KBM-7 (cell line): ENCODE measurements around the gene DNPH1.
A peak's percentile ranks its signal among the peaks of the same experiment; 100 is the strongest.

Source experiments
- DNase-seq: peaks from one replicate; pipeline ENCODE4 v3.0.0-alpha.2; 2015
- in situ Hi-C: fragments of 300-500 bp; cut with MboI; formaldehyde crosslinking; loops from 2 replicates; pipeline ENCODE4 v1.14.3; 2020; ENCODE audit warnings: low sequenced_read_pairs, low pct_unique_long_range_greater_than_20kb, mixed read lengths

DNPH1 gene

GRCh38 chr6:43265564-43265963, 36.3 kb upstream of the DNPH1 start:
- in situ Hi-C loops, result no loop called here

GRCh38 chr6:43264599-43265145, 35.4 kb upstream of the DNPH1 start:
- DNase-seq, result no peak
- in situ Hi-C loops, result no loop called here

More at GRCh38 chr6:43265564-43265963, 36.3 kb upstream of the DNPH1 start:
- no peak for DNase-seq

DNA sequence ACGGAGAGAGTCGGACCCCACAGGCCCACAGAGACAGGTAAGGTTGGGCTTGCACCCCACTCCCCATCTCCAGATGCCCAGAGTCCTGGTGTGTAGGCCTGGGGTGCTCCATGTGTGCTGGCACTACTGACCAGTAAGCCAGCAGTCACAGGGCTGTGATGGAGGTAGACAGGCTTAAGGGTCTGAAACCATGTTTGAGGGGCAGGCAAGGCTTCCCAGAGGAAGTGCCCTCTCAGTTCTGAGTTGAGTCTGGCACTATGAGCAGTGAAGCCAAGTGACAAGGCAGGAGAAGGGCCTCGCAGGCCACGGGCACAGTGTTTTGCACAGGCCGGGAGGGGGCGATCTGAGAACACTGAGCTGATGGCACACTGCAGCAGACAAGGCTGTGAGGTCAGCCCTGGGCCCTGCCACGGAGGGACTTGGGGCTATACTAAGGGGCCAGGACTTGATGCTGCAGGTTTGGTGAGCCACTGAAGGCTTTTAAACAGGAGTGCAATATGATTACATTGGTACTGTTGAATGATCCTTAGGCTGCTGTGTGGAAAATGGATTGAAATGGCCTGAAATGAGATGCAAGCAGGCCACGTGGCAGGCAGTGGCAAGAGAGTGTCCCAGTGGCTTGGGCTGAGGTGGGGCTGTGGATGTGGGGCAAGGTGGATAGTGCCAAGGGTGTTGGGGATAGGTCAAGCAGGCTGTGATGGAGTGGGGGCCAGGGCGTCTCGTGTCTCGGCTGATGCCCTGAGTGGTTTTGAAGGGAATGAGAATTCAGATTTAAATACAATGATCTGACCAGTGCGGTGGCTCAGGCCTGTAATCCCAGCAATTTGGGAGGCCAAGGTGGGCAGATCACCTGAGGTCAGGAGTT, 34.3 kb upstream of the DNPH1 start:
- in situ Hi-C loops, result no loop called here
- DNase-seq, result peak; percentile 73

GRCh38 chr6:43262780-43263313, 33.6 kb upstream of the DNPH1 start:
- in situ Hi-C loops, result no loop called here
- DNase-seq, result no peak

GRCh38 chr6:43262000-43262779, 32.9 kb upstream of the DNPH1 start:
- in situ Hi-C loops, result no loop called here
- DNase-seq, result no peak

GRCh38 chr6:43261198-43261597, 31.9 kb upstream of the DNPH1 start:
- no peak for DNase-seq
- in situ Hi-C loops, result no loop called here

- no peak for DNase-seq
- in situ Hi-C loops, result no loop called here
These were observed 31.5 kb upstream of the DNPH1 start for GRCh38 chr6:43260791-43261190.

DNA sequence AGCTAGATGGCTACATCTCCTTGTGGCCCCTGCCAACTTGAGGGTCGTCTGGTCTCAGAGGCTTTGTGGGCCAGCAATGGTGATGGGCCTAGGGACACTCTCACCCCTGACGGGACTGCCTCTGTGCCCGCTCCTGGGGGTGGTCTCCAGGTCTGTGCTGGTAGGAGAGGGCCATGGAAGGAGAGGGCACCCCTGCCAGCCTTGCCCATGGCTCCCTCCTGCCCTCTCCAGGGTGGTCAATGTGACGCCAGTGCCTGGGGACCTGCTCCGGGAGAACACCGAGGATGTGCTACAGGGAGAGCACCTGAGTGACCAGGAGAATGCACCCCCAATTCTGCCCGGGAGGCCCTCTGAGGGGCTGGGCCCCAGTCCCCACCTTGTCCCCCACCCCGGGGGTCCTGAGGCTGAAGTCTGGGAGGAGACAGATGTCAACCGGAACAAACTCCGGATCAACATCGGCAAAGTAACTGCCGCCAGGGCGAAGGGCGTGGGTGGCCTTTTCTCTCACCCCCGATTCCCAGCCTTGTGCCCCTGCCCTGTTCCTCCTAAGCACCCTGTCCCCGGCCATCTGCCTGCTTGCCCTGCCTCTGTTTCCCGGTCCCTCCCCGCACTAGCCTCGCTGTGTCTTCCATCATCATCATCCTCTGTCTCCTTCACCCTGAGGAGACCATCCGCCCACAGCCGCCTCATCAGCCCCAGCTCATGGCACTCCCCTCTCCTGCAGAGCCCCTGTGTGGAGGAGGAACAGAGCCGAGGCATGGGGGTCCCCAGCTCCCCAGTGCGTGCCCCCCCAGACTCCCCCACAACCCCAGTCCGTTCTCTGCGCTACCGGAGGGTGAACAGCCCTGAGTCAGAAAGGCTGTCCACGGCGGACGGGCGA, 29.8 kb upstream of the DNPH1 start:
- DNase-seq, result no peak
- in situ Hi-C loops, result loop anchor here (10.0 kb wide), 1 partner anchor 246 kb away; no protein-coding TSS in a partner anchor

DNA sequence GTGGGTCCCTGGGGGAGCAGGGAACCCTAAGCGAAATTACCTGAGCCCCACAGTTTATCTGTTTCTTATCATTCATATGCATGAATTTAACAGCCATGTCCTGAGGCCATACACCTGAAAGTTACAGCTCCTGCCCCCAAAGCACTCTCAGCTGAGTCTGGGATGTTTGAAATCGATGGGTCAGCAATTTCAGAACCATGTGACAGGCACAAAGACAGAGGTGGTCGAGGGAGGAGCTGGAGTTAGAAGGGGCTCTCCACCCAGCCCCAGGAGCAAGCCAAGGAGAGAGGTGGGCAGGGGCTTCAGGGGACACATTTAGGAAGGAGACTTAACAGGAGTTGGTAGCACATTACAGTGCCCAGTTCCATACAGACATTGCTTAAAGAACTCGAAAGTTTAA, 28.9 kb upstream of the DNPH1 start:
- in situ Hi-C loops, result loop anchor here (10.0 kb wide), 1 partner anchor 247 kb away; no protein-coding TSS in a partner anchor
- DNase-seq, result no peak

DNA sequence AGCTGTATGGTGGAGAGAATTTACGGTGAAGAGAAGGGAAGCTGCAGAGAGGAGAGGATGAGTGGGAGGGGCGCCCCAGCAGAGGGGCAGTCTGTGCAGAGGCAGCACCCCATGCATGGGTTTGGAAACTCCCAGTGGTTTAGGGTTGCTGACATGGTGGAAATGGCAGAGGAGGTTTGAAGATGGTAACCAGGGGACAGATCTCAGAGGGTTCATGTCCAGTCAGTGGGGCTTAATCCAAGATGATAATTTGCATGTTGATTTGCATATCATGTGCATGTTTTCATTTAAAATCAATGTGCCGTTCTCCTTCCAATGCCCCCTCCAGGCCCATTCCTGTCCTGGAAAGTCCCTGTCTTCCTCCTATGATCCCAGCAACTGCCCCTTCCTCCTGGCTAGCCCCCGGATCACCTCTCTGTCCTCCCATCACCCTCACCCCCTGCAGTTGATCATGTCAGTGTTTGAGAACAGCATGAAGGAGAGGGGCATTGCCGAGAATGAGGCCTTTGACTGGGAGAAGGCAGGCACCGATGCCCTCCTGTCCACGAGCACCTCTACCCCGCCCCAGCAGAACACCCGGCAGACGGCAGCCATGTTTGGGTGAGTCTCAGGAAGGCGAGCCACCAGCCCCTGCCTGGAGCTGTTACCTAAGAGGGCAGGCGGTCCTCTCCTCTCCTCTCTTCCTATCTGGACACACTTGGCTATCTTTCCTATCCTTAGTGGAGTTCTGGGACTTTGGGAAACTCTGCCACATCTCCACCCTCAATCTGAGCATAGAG, 28.3 kb upstream of the DNPH1 start:
- in situ Hi-C loops, result loop anchor here (10.0 kb wide), 1 partner anchor 247 kb away; no protein-coding TSS in a partner anchor
- DNase-seq, result no peak

DNA sequence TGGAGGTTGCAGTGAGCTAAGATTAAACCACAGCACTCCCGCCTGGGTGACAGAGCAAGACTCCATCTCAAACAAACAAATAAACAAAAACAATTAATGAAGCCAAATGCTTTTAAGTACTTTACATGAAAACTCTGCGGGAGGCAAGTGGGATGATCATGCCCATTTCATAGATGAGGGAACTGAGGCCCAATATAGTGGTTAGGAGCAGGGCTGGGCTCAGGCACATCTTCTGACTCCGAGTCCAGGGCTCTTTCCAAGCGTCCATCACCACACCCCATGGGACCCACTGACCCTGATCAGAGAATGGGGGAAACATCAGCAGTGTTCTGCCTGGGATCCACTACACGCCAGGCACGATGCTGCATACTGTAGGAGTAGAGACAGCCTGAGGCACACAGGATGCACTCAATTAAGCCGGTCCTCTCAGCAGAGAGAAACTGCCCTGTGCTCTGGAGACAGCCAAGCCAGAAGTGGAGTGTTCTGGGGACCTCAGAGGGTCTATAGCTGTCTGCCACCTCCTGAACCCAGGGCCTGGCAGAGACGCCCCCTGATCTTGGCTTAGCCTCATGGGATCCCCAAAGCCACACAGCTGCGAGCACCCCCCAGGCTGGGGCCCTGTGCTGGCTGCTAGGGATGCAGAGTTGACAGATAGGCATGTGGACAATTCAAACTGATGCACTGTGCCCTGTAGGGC, 27.5 kb upstream of the DNPH1 start:
- in situ Hi-C loops, result loop anchor here (10.0 kb wide), 1 partner anchor 248 kb away; no protein-coding TSS in a partner anchor
- no peak for DNase-seq

GRCh38 chr6:43255408-43256054, 26.2 kb upstream of the DNPH1 start:
- in situ Hi-C loops, result loop anchor here (10.0 kb wide), 1 partner anchor 249 kb away; no protein-coding TSS in a partner anchor
- no peak for DNase-seq

GRCh38 chr6:43254846-43255245, 25.6 kb upstream of the DNPH1 start:
- DNase-seq, result no peak
- in situ Hi-C loops, result loop anchor here (10.0 kb wide), 1 partner anchor 250 kb away; no protein-coding TSS in a partner anchor

GRCh38 chr6:43254138-43254817, 25.0 kb upstream of the DNPH1 start:
- no peak for DNase-seq
- in situ Hi-C loops, result loop anchor here (10.0 kb wide), 1 partner anchor 251 kb away; no protein-coding TSS in a partner anchor

DNA sequence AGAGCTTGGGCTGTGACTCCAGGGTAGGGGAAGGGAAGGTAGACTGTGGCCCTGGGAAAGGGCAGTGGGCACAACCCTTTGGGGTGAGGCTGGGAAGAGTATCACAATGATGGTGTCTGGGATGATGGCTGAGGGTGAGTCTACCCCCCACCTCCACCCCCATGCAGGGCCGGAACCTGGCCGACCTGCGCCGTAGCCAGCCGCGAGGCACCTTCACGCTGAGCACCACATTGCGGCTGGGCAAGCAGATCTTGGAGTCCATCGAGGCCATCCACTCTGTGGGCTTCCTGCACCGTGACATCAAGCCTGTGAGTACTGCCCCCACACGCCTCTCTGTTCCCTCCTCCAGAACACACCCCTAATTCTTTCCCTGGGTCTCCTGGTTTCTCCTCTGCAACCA, 24.1 kb upstream of the DNPH1 start:
- in situ Hi-C loops, result loop anchor here (10.0 kb wide), 1 partner anchor 251 kb away; no protein-coding TSS in a partner anchor
- DNase-seq, result no peak

DNA sequence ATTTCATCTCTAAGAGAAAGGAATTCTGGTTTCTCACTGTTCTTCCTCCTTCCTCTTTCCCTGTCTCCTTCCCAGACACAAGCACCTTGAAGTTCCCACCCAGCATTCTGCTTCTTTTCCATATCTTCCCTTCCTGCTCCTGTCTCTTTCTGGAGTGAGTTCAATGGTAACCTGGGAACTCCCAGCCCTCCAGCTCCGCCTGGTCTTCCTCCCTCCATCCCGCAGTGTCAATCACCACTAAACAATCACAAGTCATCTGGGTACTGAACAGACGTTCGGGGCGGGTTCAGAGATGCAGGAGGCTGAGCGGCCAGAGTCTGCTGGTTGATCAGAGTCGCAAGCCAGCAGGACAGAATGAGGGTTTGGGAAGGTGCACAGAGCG, 21.7 kb upstream of the DNPH1 start:
- no peak for DNase-seq
- in situ Hi-C loops, result loop anchor here (10.0 kb wide), 1 partner anchor 254 kb away; no protein-coding TSS in a partner anchor
